ENCODE measurements around the gene PSME4.

GRCh38 chr2:53998834-53999233 lies 28.0 kb upstream of the PSME4 start:
- no peak for TF ChIP-seq POLR2AphosphoS5 (IDR thresholded peaks at IDR 0.05; ENCODE audit: low read depth)
- no peak for TF ChIP-seq CTCF (conservative IDR thresholded peaks at IDR 0.05; ENCODE audit: low read depth in 2 of 2)
- no peak for TF ChIP-seq EZH2 (IDR thresholded peaks at IDR 0.05; ENCODE audit: low read depth, unreplicated experiment)
- no peak for TF ChIP-seq EZH2phosphoT487 (IDR thresholded peaks at IDR 0.05; ENCODE audit: unreplicated experiment)
- TF ChIP-seq REST (IDR thresholded peaks at IDR 0.05; ENCODE audit: unreplicated experiment), result no peak

All from GM23338 (cell line).